ENCODE measurements around the gene WDR83.

GRCh38 chr19:12647047-12647446 is 19.6 kb upstream of the WDR83 start:
- TF ChIP-seq POLR2AphosphoS5 (IDR thresholded peaks at IDR 0.05; ENCODE audit: low read depth, low read length): no peak
- TF ChIP-seq, protein P1, sequence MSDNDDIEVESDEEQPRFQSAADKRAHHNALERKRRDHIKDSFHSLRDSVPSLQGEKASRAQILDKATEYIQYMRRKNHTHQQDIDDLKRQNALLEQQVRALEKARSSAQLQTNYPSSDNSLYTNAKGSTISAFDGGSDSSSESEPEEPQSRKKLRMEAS (IDR thresholded peaks at IDR 0.05): no peak
- TF ChIP-seq BACH1 (IDR thresholded peaks at IDR 0.05; ENCODE audit: low read length): no peak
- TF ChIP-seq, protein P2, sequence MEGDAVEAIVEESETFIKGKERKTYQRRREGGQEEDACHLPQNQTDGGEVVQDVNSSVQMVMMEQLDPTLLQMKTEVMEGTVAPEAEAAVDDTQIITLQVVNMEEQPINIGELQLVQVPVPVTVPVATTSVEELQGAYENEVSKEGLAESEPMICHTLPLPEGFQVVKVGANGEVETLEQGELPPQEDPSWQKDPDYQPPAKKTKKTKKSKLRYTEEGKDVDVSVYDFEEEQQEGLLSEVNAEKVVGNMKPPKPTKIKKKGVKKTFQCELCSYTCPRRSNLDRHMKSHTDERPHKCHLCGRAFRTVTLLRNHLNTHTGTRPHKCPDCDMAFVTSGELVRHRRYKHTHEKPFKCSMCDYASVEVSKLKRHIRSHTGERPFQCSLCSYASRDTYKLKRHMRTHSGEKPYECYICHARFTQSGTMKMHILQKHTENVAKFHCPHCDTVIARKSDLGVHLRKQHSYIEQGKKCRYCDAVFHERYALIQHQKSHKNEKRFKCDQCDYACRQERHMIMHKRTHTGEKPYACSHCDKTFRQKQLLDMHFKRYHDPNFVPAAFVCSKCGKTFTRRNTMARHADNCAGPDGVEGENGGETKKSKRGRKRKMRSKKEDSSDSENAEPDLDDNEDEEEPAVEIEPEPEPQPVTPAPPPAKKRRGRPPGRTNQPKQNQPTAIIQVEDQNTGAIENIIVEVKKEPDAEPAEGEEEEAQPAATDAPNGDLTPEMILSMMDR (IDR thresholded peaks at IDR 0.05; ENCODE audit: control extremely low read depth in 1 of 3, insufficient read depth in 1 of 3, low read depth in 1 of 3, low read length in 3 of 3): no peak
- no peak for TF ChIP-seq EZH2 (IDR thresholded peaks at IDR 0.05; ENCODE audit: low read depth, low read length, severe bottlenecking)
- TF ChIP-seq CBX8 (IDR thresholded peaks at IDR 0.05; ENCODE audit: borderline replicate concordance, low read depth, low read length): no peak

All from H1 (cell line).